Measurements from ENCODE around the gene ECT2. TPM values are rescaled to one million over a fixed set of nuclear protein-coding genes. Genes with fewer than 3 reads are reported as not detected.
"Not testable (repeated sequence)": the region's sequence is repeated elsewhere in the genome, so short reads cannot be mapped to it uniquely, and the experiment has no call there.

Gene ECT2
- total RNA-seq, 1 donor from 2014 or later, result 9.1 TPM

GRCh38 chr3:172808969-172809546 is 58.5 kb downstream of the ECT2 start:
- no peak for DNase-seq (ENCODE audit: low spot score)

GRCh38 chr3:172811099-172811498 is 60.6 kb downstream of the ECT2 start:
- no peak for DNase-seq (ENCODE audit: low spot score)

- DNase-seq (ENCODE audit: low spot score), result no peak
Measured at GRCh38 chr3:172813462-172813861, 62.9 kb downstream of the ECT2 start.

- no peak for DNase-seq (ENCODE audit: low spot score)
Measured at GRCh38 chr3:172814738-172815137, 64.2 kb downstream of the ECT2 start.

GRCh38 chr3:172815857-172816256 is 65.3 kb downstream of the ECT2 start:
- no peak for DNase-seq (ENCODE audit: low spot score)

GRCh38 chr3:172816281-172816680 is 65.8 kb downstream of the ECT2 start:
- DNase-seq (ENCODE audit: low spot score), result no peak

GRCh38 chr3:172816968-172817367 is 66.4 kb downstream of the ECT2 start:
- DNase-seq (ENCODE audit: low spot score), result no peak

GRCh38 chr3:172820492-172820891 is 70.0 kb downstream of the ECT2 start:
- DNase-seq (ENCODE audit: low spot score), result no peak

GRCh38 chr3:172824229-172824628 is 73.7 kb downstream of the ECT2 start:
- no peak for DNase-seq (ENCODE audit: low spot score)

GRCh38 chr3:172827231-172827630 is 76.7 kb downstream of the ECT2 start:
- DNase-seq (ENCODE audit: low spot score), result not testable (repeated sequence)

- DNase-seq (ENCODE audit: low spot score), result no peak
Measured at GRCh38 chr3:172832983-172833382, 82.5 kb downstream of the ECT2 start.

- no peak for DNase-seq (ENCODE audit: low spot score)
Measured at GRCh38 chr3:172836390-172836997, 86.0 kb downstream of the ECT2 start.

- no peak for DNase-seq (ENCODE audit: low spot score)
Measured at GRCh38 chr3:172839679-172840078, 89.2 kb downstream of the ECT2 start.

- DNase-seq (ENCODE audit: low spot score), result no peak
Measured at GRCh38 chr3:172840463-172840862, 89.9 kb downstream of the ECT2 start.

GRCh38 chr3:172840913-172841312 is 90.4 kb downstream of the ECT2 start:
- DNase-seq (ENCODE audit: low spot score), result no peak

- DNase-seq (ENCODE audit: low spot score), result no peak
Measured at GRCh38 chr3:172844428-172844827, 93.9 kb downstream of the ECT2 start.

GRCh38 chr3:172846103-172846561 is 95.6 kb downstream of the ECT2 start:
- no peak for DNase-seq (ENCODE audit: low spot score)

GRCh38 chr3:172846706-172847105 is 96.2 kb downstream of the ECT2 start:
- no peak for DNase-seq (ENCODE audit: low spot score)

GRCh38 chr3:172847292-172847691 is 96.8 kb downstream of the ECT2 start:
- DNase-seq (ENCODE audit: low spot score), result no peak

GRCh38 chr3:172848910-172849309 is 98.4 kb downstream of the ECT2 start:
- DNase-seq (ENCODE audit: low spot score), result no peak

GRCh38 chr3:172853005-172853404 is 102.5 kb downstream of the ECT2 start:
- no peak for DNase-seq (ENCODE audit: low spot score)

- no peak for DNase-seq (ENCODE audit: low spot score)
Measured at GRCh38 chr3:172853921-172854666, 103.6 kb downstream of the ECT2 start.

- no peak for DNase-seq (ENCODE audit: low spot score)
Measured at GRCh38 chr3:172855037-172855436, 104.5 kb downstream of the ECT2 start.

Data from mesenteric fat pad (tissue), 1 donor.